Activated CD4-positive, alpha-beta T cell treated with anti-CD3 and anti-CD28 coated beads, Interleukin-2, amount 50 U/mL, for 24 hours (primary cell): ENCODE measurements around the gene GRM3.

Experiments used
- DNase-seq, 2 donors: peaks; one replicate each; pipeline ENCODE4 v3.0.0-alpha.2; 2020; ENCODE audit warnings: low read depth in 1 of 2, low spot score in 1 of 2

GRM3 gene

GRCh38 chr7:86785641-86786040, 141.9 kb downstream of the GRM3 start:
- DNase-seq, result no peak

GRCh38 chr7:86786376-86786775, 142.7 kb downstream of the GRM3 start:
- DNase-seq, result no peak

GRCh38 chr7:86788948-86789347, 145.2 kb downstream of the GRM3 start:
- no peak for DNase-seq

- no peak for DNase-seq
Measured at GRCh38 chr7:86790383-86790782, 146.7 kb downstream of the GRM3 start.

- no peak for DNase-seq
Measured at GRCh38 chr7:86792260-86792659, 148.6 kb downstream of the GRM3 start.

GRCh38 chr7:86793136-86793535, 149.4 kb downstream of the GRM3 start:
- no peak for DNase-seq

GRCh38 chr7:86814661-86815379, 171.1 kb downstream of the GRM3 start:
- no peak for DNase-seq

- no peak for DNase-seq
Measured at GRCh38 chr7:86815556-86815955, 171.8 kb downstream of the GRM3 start.

GRCh38 chr7:86818903-86819302, 175.2 kb downstream of the GRM3 start:
- no peak for DNase-seq

GRCh38 chr7:86823769-86824168, 180.1 kb downstream of the GRM3 start:
- DNase-seq, result no peak

- no peak for DNase-seq
Measured at GRCh38 chr7:86825264-86825663, 181.6 kb downstream of the GRM3 start.

- no peak for DNase-seq
Measured at GRCh38 chr7:86826948-86827347, 183.2 kb downstream of the GRM3 start.

GRCh38 chr7:86833360-86833759, 189.7 kb downstream of the GRM3 start:
- DNase-seq, result no peak

GRCh38 chr7:86837235-86837634, 193.5 kb downstream of the GRM3 start:
- DNase-seq, result no peak

- DNase-seq, result no peak
Measured at GRCh38 chr7:86844608-86845007, 200.9 kb downstream of the GRM3 start.

GRCh38 chr7:86846494-86847190, 202.9 kb downstream of the GRM3 start:
- no peak for DNase-seq

GRCh38 chr7:86848226-86848625, 204.5 kb downstream of the GRM3 start:
- no peak for DNase-seq

GRCh38 chr7:86851566-86851965, 207.9 kb downstream of the GRM3 start:
- no peak for DNase-seq

GRCh38 chr7:86863452-86863851, 219.7 kb downstream of the GRM3 start:
- no peak for DNase-seq

- DNase-seq, result no peak
Measured at GRCh38 chr7:86867163-86867762, 223.6 kb downstream of the GRM3 start.

GRCh38 chr7:86876146-86876545, 232.4 kb downstream of the GRM3 start:
- no peak for DNase-seq

GRCh38 chr7:86884152-86884551, 240.4 kb downstream of the GRM3 start:
- no peak for DNase-seq
